Superior temporal gyrus (tissue), 1 donor: ENCODE measurements around the gene MAP9.
"Not testable (repeated sequence)": the region's sequence is repeated elsewhere in the genome, so short reads cannot be mapped to it uniquely, and the experiment has no call there.

Experiments used
- DNase-seq: peaks from one replicate; pipeline ENCODE4 v3.0.0-alpha.2; 2016; ENCODE audit errors: extremely low spot score

MAP9 gene

GRCh38 chr4:155376387-155377268 is at the start of gene MAP9:
TSS of gene MAP9 (minus strand) at chr4:155376965. CDS start at chr4:155375850, 1,115 bp downstream.
- DNase-seq = peak; percentile 94

- not testable (repeated sequence) for DNase-seq
Measured at GRCh38 chr4:155424778-155425177, 48.0 kb upstream of the MAP9 start.

- DNase-seq = no peak
Measured at GRCh38 chr4:155423671-155424070, 46.9 kb upstream of the MAP9 start.

- DNase-seq = no peak
Measured at GRCh38 chr4:155419266-155419665, 42.5 kb upstream of the MAP9 start.

- no peak for DNase-seq
Measured at GRCh38 chr4:155415662-155416061, 38.9 kb upstream of the MAP9 start.

GRCh38 chr4:155413451-155413850 is 36.7 kb upstream of the MAP9 start:
- DNase-seq = no peak

- DNase-seq = no peak
Measured at GRCh38 chr4:155411546-155411945, 34.8 kb upstream of the MAP9 start.

GRCh38 chr4:155408796-155409195 is 32.0 kb upstream of the MAP9 start:
- no peak for DNase-seq

- DNase-seq = no peak
Measured at GRCh38 chr4:155407480-155407879, 30.7 kb upstream of the MAP9 start.

GRCh38 chr4:155405059-155405458 is 28.3 kb upstream of the MAP9 start:
- no peak for DNase-seq

- peak; percentile 84 for DNase-seq
Measured at GRCh38 chr4:155403886-155404285, 27.1 kb upstream of the MAP9 start.

- no peak for DNase-seq
Measured at GRCh38 chr4:155402941-155403340, 26.2 kb upstream of the MAP9 start.

GRCh38 chr4:155400893-155401292 is 24.1 kb upstream of the MAP9 start:
- no peak for DNase-seq

GRCh38 chr4:155399974-155400697 is 23.4 kb upstream of the MAP9 start:
- DNase-seq = no peak

GRCh38 chr4:155392481-155393184 is 15.9 kb upstream of the MAP9 start:
- no peak for DNase-seq

- no peak for DNase-seq
Measured at GRCh38 chr4:155391932-155392331, 15.2 kb upstream of the MAP9 start.

GRCh38 chr4:155388162-155388561 is 11.4 kb upstream of the MAP9 start:
- no peak for DNase-seq

GRCh38 chr4:155383541-155383940 is 6.8 kb upstream of the MAP9 start:
- DNase-seq = no peak

GRCh38 chr4:155377276-155377675 is 511 bp upstream of the MAP9 start:
- DNase-seq = no peak

- peak; percentile 48 for DNase-seq
Measured at GRCh38 chr4:155371432-155372043, 5.2 kb downstream of the MAP9 start.

GRCh38 chr4:155367608-155368007 is 9.2 kb downstream of the MAP9 start:
- no peak for DNase-seq
